DOHH2 (cell line): ENCODE data around the gene BAG5.

Source experiments
- H3F3A ChIP-seq: fragments of 200-600 bp; sonication (generic), shearing (Covaris generic); 2 replicates; pipeline ENCODE4 v1.6.0; 2016; ENCODE audit warnings: antibody characterized with exemption, mild to moderate bottlenecking; ENCODE audit not compliant: control insufficient read depth, insufficient read depth
- H3K27ac ChIP-seq: fragments of 200-600 bp; sonication (generic); 2 replicates; pipeline ENCODE4 v1.5.1; 2014; ENCODE audit warnings: low read depth, mild to moderate bottlenecking, low read length, moderate library complexity
- H3K27me3 ChIP-seq: fragments of 200-600 bp; sonication (generic); 2 replicates; pipeline ENCODE4 v1.6.1; 2014; ENCODE audit warnings: mild to moderate bottlenecking, low read length, mixed read lengths; ENCODE audit not compliant: control insufficient read depth
- H3K36me3 ChIP-seq: fragments of 200-600 bp; sonication (generic); 2 replicates; pipeline ENCODE4 v1.6.1; 2014; ENCODE audit warnings: mild to moderate bottlenecking, low read length, moderate library complexity, mixed read lengths; ENCODE audit not compliant: control insufficient read depth
- H3K4me1 ChIP-seq: fragments of 200-600 bp; sonication (generic); 2 replicates; pipeline ENCODE4 v1.6.1; 2014; ENCODE audit warnings: mild to moderate bottlenecking, low read length, mixed read lengths; ENCODE audit not compliant: control insufficient read depth
- H3K4me2 ChIP-seq: fragments of 200-600 bp; sonication (generic); 2 replicates; pipeline ENCODE4 v1.6.0; 2014; ENCODE audit warnings: mild to moderate bottlenecking, low read length, moderate library complexity
- H3K4me3 ChIP-seq: fragments of 200-600 bp; sonication (generic); 2 replicates; pipeline ENCODE4 v1.5.1; 2014; ENCODE audit warnings: mild to moderate bottlenecking, low read length, mixed read lengths
- H3K79me2 ChIP-seq: fragments of 200-600 bp; sonication (generic); 2 replicates; pipeline ENCODE4 v1.6.1; 2014; ENCODE audit warnings: mild to moderate bottlenecking, low read length, mixed read lengths; ENCODE audit not compliant: control insufficient read depth
- H3K9me2 ChIP-seq: fragments of 200-600 bp; sonication (generic); replicated peaks from 2 replicates; pipeline ENCODE4 v1.6.1; 2014; ENCODE audit warnings: mild to moderate bottlenecking, low read length, mixed read lengths; ENCODE audit not compliant: control insufficient read depth
- H3K9me3 ChIP-seq: fragments of 200-600 bp; sonication (generic); 2 replicates; pipeline ENCODE4 v1.6.1; 2014; ENCODE audit warnings: antibody characterized with exemption, low read length, mixed read lengths; ENCODE audit not compliant: control insufficient read depth, insufficient read depth
- H4K20me1 ChIP-seq: fragments of 200-600 bp; sonication (generic); 2 replicates; pipeline ENCODE4 v1.6.0; 2014; ENCODE audit warnings: low read depth, mild to moderate bottlenecking, antibody characterized with exemption, low read length, moderate library complexity; ENCODE audit not compliant: control insufficient read depth, insufficient read depth
- CTCF ChIP-seq: fragments of 200-600 bp; sonication (generic); IDR thresholded peaks from one replicate; pipeline ENCODE4 v1.5.1; 2014; ENCODE audit warnings: antibody characterized with exemption, mild to moderate bottlenecking, low read depth, low read length; ENCODE audit not compliant: poor library complexity, severe bottlenecking
- EZH2phosphoT487 ChIP-seq: fragments of 200-600 bp; sonication (generic); IDR thresholded peaks from 2 replicates; pipeline ENCODE4 v1.6.1; 2017; ENCODE audit warnings: borderline replicate concordance, mild to moderate bottlenecking, antibody characterized with exemption, low read length, moderate library complexity, mixed read lengths

The BAG5 gene

GRCh38 chr14:103574104-103574503 lies 11.6 kb upstream of the BAG5 start:
- Histone ChIP-seq H3K79me2 (peaks cover 18% of the 10 kb centered on the region), H3K36me3 (peaks cover 25% of the 10 kb centered on the region), H3K27me3 (no peaks in the 10 kb centered on the region), H3F3A (peaks cover 3% of the 10 kb centered on the region), H3K4me3 (no peak overlapping the region), H4K20me1 (no peaks in the 10 kb centered on the region), H3K9me2 (no peaks in the 10 kb centered on the region), H3K4me2 (no peak overlapping the region), H3K9me3 (no peaks in the 10 kb centered on the region), H3K27ac (no peak overlapping the region), H3K4me1 (0 out of 2 replicates have a peak, but pooled peaks cover 3% of the 10 kb centered on the region)
- TF ChIP-seq CTCF (no peak), EZH2phosphoT487 (no peak)

GRCh38 chr14:103569408-103569807 lies 7.0 kb upstream of the BAG5 start:
- H3K79me2 ChIP-seq: peaks cover 57% of the 10 kb centered on the region
- no peaks in the 10 kb centered on the region for H3K9me2 ChIP-seq
- H3F3A ChIP-seq: peaks cover 3% of the 10 kb centered on the region
- peaks cover 10% of the 10 kb centered on the region for H3K4me1 ChIP-seq
- no peaks in the 10 kb centered on the region for H3K27me3 ChIP-seq
- no peak for TF ChIP-seq CTCF
- no peak for TF ChIP-seq EZH2phosphoT487
- H3K9me3 ChIP-seq: no peaks in the 10 kb centered on the region
- peaks cover 15% of the 10 kb centered on the region for H3K36me3 ChIP-seq
- H3K27ac ChIP-seq: no peak overlapping the region
- no peak overlapping the region for H3K4me3 ChIP-seq
- H4K20me1 ChIP-seq: no peaks in the 10 kb centered on the region
- H3K4me2 ChIP-seq: no peak overlapping the region

- Histone ChIP-seq H3K36me3 (peaks cover 11% of the 10 kb centered on the region), H3K9me3 (no peaks in the 10 kb centered on the region), H3K4me2 (no peak overlapping the region), H3K27ac (no peak overlapping the region), H3K4me1 (peaks cover 15% of the 10 kb centered on the region), H3K9me2 (no peaks in the 10 kb centered on the region), H3F3A (peaks cover 3% of the 10 kb centered on the region), H3K79me2 (peaks cover 61% of the 10 kb centered on the region), H3K27me3 (no peaks in the 10 kb centered on the region), H3K4me3 (no peak overlapping the region), H4K20me1 (no peaks in the 10 kb centered on the region)
- TF ChIP-seq CTCF (no peak), EZH2phosphoT487 (no peak)
These were observed 6.5 kb upstream of the BAG5 start for GRCh38 chr14:103568952-103569351.
